GM23338 (cell line): ENCODE measurements around the gene FNDC3B.

Source experiments
- CREB1 ChIP-seq: fragments of 250-450 bp; sonication (Bioruptor Pico); IDR thresholded peaks from 2 replicates; pipeline ENCODE4 v1.5.0; 2020; ENCODE audit warnings: low read depth, mild to moderate bottlenecking, moderate library complexity
- EZH2 ChIP-seq: fragments of 200-600 bp; sonication (generic); IDR thresholded peaks from one replicate; pipeline ENCODE4 v1.8.0; 2017; ENCODE audit warnings: antibody characterized with exemption, mild to moderate bottlenecking, low read depth; ENCODE audit not compliant: unreplicated experiment
- EZH2phosphoT487 ChIP-seq: fragments of 200-600 bp; sonication (generic); IDR thresholded peaks from one replicate; pipeline ENCODE4 v1.8.1; 2018; ENCODE audit warnings: antibody characterized with exemption; ENCODE audit not compliant: unreplicated experiment
- JUNB ChIP-seq: IDR thresholded peaks from one replicate; pipeline ENCODE4 v1.6.1; 2016; ENCODE audit warnings: antibody characterized with exemption; ENCODE audit not compliant: unreplicated experiment
- NANOG ChIP-seq: IDR thresholded peaks from 2 replicates; pipeline ENCODE4 v1.6.1; 2016; ENCODE audit warnings: antibody characterized with exemption, borderline replicate concordance
- POLR2AphosphoS5 ChIP-seq: IDR thresholded peaks from 2 replicates; pipeline ENCODE4 v1.6.1; 2016; ENCODE audit warnings: antibody characterized with exemption, low read depth
- ZNF331 ChIP-seq: fragments of 250-450 bp; sonication (Bioruptor Pico); IDR thresholded peaks from 2 replicates; pipeline ENCODE4 v1.5.0; 2020; ENCODE audit warnings: low read depth, mild to moderate bottlenecking, moderate library complexity
- TF ChIP-seq, protein P1 (sequence below), 2 experiments: fragments of 200-600 bp in 1 of 2; sonication (generic) in 1 of 2; conservative IDR thresholded peaks; 2 replicates each; pipeline versions ENCODE4 v1.5.1 to v1.6.1; 2016 to 2017; ENCODE audit warnings: antibody characterized with exemption in 2 of 2, low read depth in 2 of 2, mild to moderate bottlenecking in 2 of 2, moderate library complexity in 1 of 2
- TF ChIP-seq, protein P2 (sequence below): IDR thresholded peaks from one replicate; pipeline ENCODE4 v1.6.1; 2018; ENCODE audit warnings: antibody characterized with exemption; ENCODE audit not compliant: unreplicated experiment
- TF ChIP-seq, protein P3 (sequence below): IDR thresholded peaks from 2 replicates; pipeline ENCODE4 v1.6.1; 2016; ENCODE audit warnings: antibody characterized with exemption
- TF ChIP-seq, protein P4 (sequence below): fragments of 250-450 bp; sonication (Bioruptor Pico); IDR thresholded peaks from 2 replicates; pipeline ENCODE4 v1.5.0; 2020; ENCODE audit warnings: mild to moderate bottlenecking, moderate library complexity

DNA sequence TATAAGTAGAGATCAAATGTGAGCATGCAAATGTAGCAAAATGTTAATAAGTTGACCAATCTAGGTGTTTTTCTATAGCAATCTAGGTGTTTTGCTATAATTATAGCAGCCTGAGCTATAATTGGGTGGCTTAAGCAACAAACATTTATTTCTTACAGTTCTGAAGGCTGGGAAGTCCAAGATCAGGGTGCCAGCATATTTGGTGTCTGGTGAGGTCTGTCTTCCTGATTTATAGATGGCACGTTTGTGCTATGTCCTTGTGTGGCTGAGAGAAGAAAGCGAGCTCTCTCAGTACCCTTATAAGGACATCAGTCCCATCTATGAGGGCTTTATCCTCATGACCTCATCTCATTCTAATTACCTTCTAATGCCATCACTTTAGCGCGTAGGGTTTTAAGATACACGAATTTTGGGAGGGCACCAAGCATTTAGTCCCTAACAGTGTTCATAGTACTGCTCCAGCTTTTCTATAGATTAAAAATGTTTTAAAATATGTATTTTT, 237.8 kb downstream of the FNDC3B start:
- TF ChIP-seq, protein P1, sequence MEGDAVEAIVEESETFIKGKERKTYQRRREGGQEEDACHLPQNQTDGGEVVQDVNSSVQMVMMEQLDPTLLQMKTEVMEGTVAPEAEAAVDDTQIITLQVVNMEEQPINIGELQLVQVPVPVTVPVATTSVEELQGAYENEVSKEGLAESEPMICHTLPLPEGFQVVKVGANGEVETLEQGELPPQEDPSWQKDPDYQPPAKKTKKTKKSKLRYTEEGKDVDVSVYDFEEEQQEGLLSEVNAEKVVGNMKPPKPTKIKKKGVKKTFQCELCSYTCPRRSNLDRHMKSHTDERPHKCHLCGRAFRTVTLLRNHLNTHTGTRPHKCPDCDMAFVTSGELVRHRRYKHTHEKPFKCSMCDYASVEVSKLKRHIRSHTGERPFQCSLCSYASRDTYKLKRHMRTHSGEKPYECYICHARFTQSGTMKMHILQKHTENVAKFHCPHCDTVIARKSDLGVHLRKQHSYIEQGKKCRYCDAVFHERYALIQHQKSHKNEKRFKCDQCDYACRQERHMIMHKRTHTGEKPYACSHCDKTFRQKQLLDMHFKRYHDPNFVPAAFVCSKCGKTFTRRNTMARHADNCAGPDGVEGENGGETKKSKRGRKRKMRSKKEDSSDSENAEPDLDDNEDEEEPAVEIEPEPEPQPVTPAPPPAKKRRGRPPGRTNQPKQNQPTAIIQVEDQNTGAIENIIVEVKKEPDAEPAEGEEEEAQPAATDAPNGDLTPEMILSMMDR (conservative IDR thresholded peaks at IDR 0.05; ENCODE audit: low read depth in 2 of 2): no peak
- TF ChIP-seq, protein P2, sequence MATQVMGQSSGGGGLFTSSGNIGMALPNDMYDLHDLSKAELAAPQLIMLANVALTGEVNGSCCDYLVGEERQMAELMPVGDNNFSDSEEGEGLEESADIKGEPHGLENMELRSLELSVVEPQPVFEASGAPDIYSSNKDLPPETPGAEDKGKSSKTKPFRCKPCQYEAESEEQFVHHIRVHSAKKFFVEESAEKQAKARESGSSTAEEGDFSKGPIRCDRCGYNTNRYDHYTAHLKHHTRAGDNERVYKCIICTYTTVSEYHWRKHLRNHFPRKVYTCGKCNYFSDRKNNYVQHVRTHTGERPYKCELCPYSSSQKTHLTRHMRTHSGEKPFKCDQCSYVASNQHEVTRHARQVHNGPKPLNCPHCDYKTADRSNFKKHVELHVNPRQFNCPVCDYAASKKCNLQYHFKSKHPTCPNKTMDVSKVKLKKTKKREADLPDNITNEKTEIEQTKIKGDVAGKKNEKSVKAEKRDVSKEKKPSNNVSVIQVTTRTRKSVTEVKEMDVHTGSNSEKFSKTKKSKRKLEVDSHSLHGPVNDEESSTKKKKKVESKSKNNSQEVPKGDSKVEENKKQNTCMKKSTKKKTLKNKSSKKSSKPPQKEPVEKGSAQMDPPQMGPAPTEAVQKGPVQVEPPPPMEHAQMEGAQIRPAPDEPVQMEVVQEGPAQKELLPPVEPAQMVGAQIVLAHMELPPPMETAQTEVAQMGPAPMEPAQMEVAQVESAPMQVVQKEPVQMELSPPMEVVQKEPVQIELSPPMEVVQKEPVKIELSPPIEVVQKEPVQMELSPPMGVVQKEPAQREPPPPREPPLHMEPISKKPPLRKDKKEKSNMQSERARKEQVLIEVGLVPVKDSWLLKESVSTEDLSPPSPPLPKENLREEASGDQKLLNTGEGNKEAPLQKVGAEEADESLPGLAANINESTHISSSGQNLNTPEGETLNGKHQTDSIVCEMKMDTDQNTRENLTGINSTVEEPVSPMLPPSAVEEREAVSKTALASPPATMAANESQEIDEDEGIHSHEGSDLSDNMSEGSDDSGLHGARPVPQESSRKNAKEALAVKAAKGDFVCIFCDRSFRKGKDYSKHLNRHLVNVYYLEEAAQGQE: no peak
- TF ChIP-seq ZNF331: no peak
- no peak for TF ChIP-seq CREB1 (CRISPR knock-in tag)
- no peak for TF ChIP-seq EZH2
- no peak for TF ChIP-seq EZH2phosphoT487
- TF ChIP-seq POLR2AphosphoS5: no peak
- TF ChIP-seq, protein P3, sequence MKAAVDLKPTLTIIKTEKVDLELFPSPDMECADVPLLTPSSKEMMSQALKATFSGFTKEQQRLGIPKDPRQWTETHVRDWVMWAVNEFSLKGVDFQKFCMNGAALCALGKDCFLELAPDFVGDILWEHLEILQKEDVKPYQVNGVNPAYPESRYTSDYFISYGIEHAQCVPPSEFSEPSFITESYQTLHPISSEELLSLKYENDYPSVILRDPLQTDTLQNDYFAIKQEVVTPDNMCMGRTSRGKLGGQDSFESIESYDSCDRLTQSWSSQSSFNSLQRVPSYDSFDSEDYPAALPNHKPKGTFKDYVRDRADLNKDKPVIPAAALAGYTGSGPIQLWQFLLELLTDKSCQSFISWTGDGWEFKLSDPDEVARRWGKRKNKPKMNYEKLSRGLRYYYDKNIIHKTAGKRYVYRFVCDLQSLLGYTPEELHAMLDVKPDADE: no peak
- TF ChIP-seq, protein P4, sequence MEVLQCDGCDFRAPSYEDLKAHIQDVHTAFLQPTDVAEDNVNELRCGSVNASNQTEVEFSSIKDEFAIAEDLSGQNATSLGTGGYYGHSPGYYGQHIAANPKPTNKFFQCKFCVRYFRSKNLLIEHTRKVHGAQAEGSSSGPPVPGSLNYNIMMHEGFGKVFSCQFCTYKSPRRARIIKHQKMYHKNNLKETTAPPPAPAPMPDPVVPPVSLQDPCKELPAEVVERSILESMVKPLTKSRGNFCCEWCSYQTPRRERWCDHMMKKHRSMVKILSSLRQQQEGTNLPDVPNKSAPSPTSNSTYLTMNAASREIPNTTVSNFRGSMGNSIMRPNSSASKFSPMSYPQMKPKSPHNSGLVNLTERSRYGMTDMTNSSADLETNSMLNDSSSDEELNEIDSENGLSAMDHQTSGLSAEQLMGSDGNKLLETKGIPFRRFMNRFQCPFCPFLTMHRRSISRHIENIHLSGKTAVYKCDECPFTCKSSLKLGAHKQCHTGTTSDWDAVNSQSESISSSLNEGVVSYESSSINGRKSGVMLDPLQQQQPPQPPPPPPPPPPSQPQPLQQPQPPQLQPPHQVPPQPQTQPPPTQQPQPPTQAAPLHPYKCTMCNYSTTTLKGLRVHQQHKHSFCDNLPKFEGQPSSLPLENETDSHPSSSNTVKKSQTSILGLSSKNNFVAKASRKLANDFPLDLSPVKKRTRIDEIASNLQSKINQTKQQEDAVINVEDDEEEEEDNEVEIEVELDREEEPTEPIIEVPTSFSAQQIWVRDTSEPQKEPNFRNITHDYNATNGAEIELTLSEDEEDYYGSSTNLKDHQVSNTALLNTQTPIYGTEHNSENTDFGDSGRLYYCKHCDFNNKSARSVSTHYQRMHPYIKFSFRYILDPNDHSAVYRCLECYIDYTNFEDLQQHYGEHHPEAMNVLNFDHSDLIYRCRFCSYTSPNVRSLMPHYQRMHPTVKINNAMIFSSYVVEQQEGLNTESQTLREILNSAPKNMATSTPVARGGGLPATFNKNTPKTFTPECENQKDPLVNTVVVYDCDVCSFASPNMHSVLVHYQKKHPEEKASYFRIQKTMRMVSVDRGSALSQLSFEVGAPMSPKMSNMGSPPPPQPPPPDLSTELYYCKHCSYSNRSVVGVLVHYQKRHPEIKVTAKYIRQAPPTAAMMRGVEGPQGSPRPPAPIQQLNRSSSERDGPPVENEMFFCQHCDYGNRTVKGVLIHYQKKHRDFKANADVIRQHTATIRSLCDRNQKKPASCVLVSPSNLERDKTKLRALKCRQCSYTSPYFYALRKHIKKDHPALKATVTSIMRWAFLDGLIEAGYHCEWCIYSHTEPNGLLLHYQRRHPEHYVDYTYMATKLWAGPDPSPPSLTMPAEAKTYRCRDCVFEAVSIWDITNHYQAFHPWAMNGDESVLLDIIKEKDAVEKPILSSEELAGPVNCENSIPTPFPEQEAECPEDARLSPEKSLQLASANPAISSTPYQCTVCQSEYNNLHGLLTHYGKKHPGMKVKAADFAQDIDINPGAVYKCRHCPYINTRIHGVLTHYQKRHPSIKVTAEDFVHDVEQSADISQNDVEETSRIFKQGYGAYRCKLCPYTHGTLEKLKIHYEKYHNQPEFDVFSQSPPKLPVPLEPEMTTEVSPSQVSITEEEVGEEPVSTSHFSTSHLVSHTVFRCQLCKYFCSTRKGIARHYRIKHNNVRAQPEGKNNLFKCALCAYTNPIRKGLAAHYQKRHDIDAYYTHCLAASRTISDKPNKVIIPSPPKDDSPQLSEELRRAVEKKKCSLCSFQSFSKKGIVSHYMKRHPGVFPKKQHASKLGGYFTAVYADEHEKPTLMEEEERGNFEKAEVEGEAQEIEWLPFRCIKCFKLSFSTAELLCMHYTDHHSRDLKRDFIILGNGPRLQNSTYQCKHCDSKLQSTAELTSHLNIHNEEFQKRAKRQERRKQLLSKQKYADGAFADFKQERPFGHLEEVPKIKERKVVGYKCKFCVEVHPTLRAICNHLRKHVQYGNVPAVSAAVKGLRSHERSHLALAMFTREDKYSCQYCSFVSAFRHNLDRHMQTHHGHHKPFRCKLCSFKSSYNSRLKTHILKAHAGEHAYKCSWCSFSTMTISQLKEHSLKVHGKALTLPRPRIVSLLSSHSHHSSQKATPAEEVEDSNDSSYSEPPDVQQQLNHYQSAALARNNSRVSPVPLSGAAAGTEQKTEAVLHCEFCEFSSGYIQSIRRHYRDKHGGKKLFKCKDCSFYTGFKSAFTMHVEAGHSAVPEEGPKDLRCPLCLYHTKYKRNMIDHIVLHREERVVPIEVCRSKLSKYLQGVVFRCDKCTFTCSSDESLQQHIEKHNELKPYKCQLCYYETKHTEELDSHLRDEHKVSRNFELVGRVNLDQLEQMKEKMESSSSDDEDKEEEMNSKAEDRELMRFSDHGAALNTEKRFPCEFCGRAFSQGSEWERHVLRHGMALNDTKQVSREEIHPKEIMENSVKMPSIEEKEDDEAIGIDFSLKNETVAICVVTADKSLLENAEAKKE (CRISPR knock-in tag): no peak
- no peak for TF ChIP-seq NANOG
- no peak for TF ChIP-seq JUNB
